Bronchial epithelial cell (primary cell): Measurements from ENCODE around the gene HDDC3. TPM values are rescaled to one million over a fixed set of nuclear protein-coding genes. Genes with fewer than 3 reads are reported as not detected.

Experiments
- DNase-seq: peaks from one replicate; pipeline ENCODE4 v3.0.0-alpha.2; 2010; ENCODE audit warnings: low read depth
- FAIRE-seq: peaks from 2 replicates; lab custom pipeline; 2011; peaks lifted over from hg19 to GRCh38; lab: Jason Lieb, UNC
- H3K27me3 ChIP-seq: 2 replicates; pipeline ENCODE4 v1.5.1; 2011; ENCODE audit warnings: low read length; ENCODE audit not compliant: control insufficient read depth, insufficient read depth
- H3K36me3 ChIP-seq: 2 replicates; pipeline ENCODE4 v1.5.1; 2011; ENCODE audit warnings: low read length; ENCODE audit not compliant: control insufficient read depth, insufficient read depth
- H3K4me3 ChIP-seq: 2 replicates; pipeline ENCODE4 v1.5.1; 2011; ENCODE audit warnings: mild to moderate bottlenecking, low read depth, low read length, control low read depth
- CTCF ChIP-seq: IDR thresholded peaks from 2 replicates; pipeline ENCODE4 v1.5.1; 2011; ENCODE audit warnings: mild to moderate bottlenecking, moderate library complexity, low read length, control low read depth, inconsistent platforms; ENCODE audit not compliant: insufficient read depth, severe bottlenecking
- total RNA-seq: library from RNA; depleted of rRNA; stranded (reverse); fragments of >200 nt; gene quantifications from 2 replicates; pipeline ENCODE4 v1.2.1, GENCODE V29; 2014

Gene HDDC3
- 28.5 and 37.6 TPM in 2 replicates for total RNA-seq

GRCh38 chr15:90931828-90932659, at the start of gene HDDC3:
Gene HDDC3 (minus strand): TSS chr15:90932549. CDS start chr15:90932540, 9 bp downstream.
- peak; percentile 73 for DNase-seq
- peak; percentile 99 for TF ChIP-seq CTCF
- Histone ChIP-seq H3K4me3 (peak within 1 kb of the TSS; percentile 61), H3K27me3 (no peaks in the 10 kb centered on the region), H3K36me3 (peaks cover 2% of the 10 kb centered on the region)
- FAIRE-seq: no peak

DNA sequence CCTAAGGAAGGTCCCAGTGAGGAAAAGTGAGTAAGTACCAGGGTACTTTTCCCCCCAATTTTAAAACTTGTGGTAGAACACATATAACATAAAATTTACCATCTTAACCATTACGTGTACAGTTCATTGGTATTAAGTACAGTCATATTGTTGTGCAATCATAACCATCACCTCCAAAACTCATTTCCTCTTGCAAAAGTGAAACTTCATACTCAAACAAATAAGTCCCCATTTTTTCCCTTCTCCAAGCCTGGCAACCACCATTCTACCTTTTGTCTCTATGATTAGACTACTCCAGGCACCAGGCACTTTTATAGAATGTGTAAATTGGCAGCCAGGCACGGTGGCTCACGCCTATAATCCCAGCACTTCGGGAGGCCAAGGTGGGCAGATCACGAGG, 49.8 kb upstream of the HDDC3 start:
- Histone ChIP-seq H3K36me3 (no peaks in the 10 kb centered on the region), H3K27me3 (no peaks in the 10 kb centered on the region), H3K4me3 (no peak overlapping the region)
- DNase-seq: peak; percentile 84
- no peak for FAIRE-seq
- TF ChIP-seq CTCF: no peak

DNA sequence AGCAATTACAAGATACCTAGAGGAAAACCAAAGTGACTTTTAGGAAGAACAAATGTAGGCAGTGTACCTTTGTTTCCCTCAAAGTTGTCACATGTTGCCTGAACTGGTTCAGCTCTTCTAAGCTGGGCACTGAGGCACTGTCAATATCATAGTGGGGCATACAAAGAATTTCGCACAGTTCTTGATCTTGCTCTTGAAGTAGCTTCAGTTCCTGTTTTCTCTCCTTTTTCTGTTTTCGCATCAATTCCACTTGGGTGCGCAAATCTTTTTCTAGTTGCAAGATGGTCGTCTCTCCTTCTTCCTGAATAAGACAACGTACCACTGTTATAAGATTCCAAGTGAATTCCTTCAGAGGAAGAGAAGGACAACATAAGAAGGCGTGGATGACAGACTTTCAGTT, 49.3 kb upstream of the HDDC3 start:
- H3K27me3 ChIP-seq: no peaks in the 10 kb centered on the region
- H3K36me3 ChIP-seq: no peaks in the 10 kb centered on the region
- H3K4me3 ChIP-seq: no peak overlapping the region
- TF ChIP-seq CTCF: no peak
- FAIRE-seq (no peak), DNase-seq (no peak)

- peaks cover 2% of the 10 kb centered on the region for H3K36me3 ChIP-seq
These were observed 47.2 kb upstream of the HDDC3 start for GRCh38 chr15:90979582-90979981.

DNA sequence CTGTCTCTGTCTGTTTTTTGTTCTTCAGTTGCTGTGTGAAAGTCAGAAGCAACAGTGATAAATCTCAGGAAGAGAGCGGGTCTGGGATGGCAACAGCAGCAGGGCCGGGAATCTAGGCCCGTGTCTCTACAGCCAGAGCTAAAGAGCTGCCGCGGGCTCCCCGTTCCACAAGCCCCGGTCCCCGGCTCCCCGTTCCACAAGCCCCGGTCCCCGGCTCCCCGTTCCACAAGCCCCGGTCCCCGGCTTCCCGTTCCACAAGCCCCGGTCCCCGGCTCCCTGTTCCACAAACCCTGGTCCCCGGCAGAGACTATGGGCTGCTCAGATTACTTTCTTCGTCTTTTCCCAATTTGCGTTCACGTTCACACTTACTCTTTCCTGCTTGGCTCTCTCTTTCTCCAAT, 41.9 kb upstream of the HDDC3 start:
- Histone ChIP-seq H3K36me3 (peaks cover 8% of the 10 kb centered on the region), H3K27me3 (no peaks in the 10 kb centered on the region), H3K4me3 (no peak overlapping the region)
- no peak for FAIRE-seq
- no peak for TF ChIP-seq CTCF
- DNase-seq: no peak

More at GRCh38 chr15:90979582-90979981, 47.2 kb upstream of the HDDC3 start:
- DNase-seq: peak; percentile 24
- FAIRE-seq: no peak
- H3K27me3 ChIP-seq: no peaks in the 10 kb centered on the region
- no peak for TF ChIP-seq CTCF
- H3K4me3 ChIP-seq: no peak overlapping the region
